IMR-90 (cell line): Measurements from ENCODE around the gene EVA1A. TPM values are rescaled to one million over a fixed set of nuclear protein-coding genes. Genes with fewer than 3 reads are reported as not detected.

Source experiments
- ATAC-seq: fragments of 200-7000 bp; cut with Tn5 transposase; 2 replicates; pipeline ENCODE4 v1.9.1; 2020; ENCODE audit warnings: low read depth, mild to moderate bottlenecking, moderate library complexity
- BruUV-seq: library from RNA; stranded (reverse); fragments of 400-500 nt; replicated peaks from 2 replicates; lab custom pipeline; 2021; lab: Mats Ljungman, UMichigan
- CTCF ChIA-PET: fragments of 300-600 bp; formaldehyde crosslinking; extraction: SDS; loops from one replicate; lab custom pipeline; 2021; ENCODE audit warnings: antibody characterized with exemption; lab: Yijun Ruan, JAX
- POLR2A ChIA-PET: fragments of 300-600 bp; sonication (Branson Sonifier 250); formaldehyde crosslinking; loops from one replicate; lab custom pipeline; 2022; ENCODE audit warnings: antibody characterized with exemption; ENCODE audit not compliant: unreplicated experiment; lab: Charles Lee
- DNase-seq: peaks from one replicate; pipeline ENCODE4 v3.0.0; 2013
- H2AFZ ChIP-seq: replicated peaks from 2 replicates; pipeline ENCODE3; 2013; ENCODE audit warnings: low read length, mild to moderate bottlenecking; ENCODE audit not compliant: poor library complexity
- H2AK5ac ChIP-seq: 2 replicates; pipeline ENCODE4 v1.6.1; 2013; ENCODE audit warnings: low read depth, low read length, inconsistent platforms
- H2AK9ac ChIP-seq: replicated peaks from 2 replicates; pipeline ENCODE3; 2013; ENCODE audit warnings: mild to moderate bottlenecking, low read depth, low read length, moderate library complexity; ENCODE audit not compliant: poor library complexity
- H2BK120ac ChIP-seq: 2 replicates; pipeline ENCODE4 v1.6.1; 2013; ENCODE audit warnings: low read depth, low read length, inconsistent platforms
- H2BK15ac ChIP-seq: 3 replicates; pipeline ENCODE4 v1.6.1; 2013; ENCODE audit warnings: low read depth, low read length, inconsistent platforms
- H2BK20ac ChIP-seq: 2 replicates; pipeline ENCODE4 v1.6.1; 2013; ENCODE audit warnings: low read depth, mild to moderate bottlenecking, inconsistent platforms, low read length, moderate library complexity
- H2BK5ac ChIP-seq: 2 replicates; pipeline ENCODE4 v1.6.1; 2013; ENCODE audit warnings: mild to moderate bottlenecking, low read depth, low read length, inconsistent platforms; ENCODE audit not compliant: poor library complexity, severe bottlenecking
- H3K14ac ChIP-seq: replicated peaks from 2 replicates; pipeline ENCODE4 v1.6.1; 2013; ENCODE audit warnings: low read depth, low read length, inconsistent platforms
- H3K18ac ChIP-seq: 2 replicates; pipeline ENCODE4 v1.6.1; 2013; ENCODE audit warnings: low read depth, low read length, control low read depth
- H3K23ac ChIP-seq: 2 replicates; pipeline ENCODE4 v1.6.1; 2013; ENCODE audit warnings: low read depth, low read length, inconsistent platforms
- H3K27ac ChIP-seq: 2 replicates; pipeline ENCODE4 v1.5.1; 2013; ENCODE audit warnings: mild to moderate bottlenecking, control low read depth, low read length; ENCODE audit not compliant: insufficient read depth
- H3K27me3 ChIP-seq: 2 replicates; pipeline ENCODE4 v1.6.1; 2013; ENCODE audit warnings: low read length; ENCODE audit not compliant: control insufficient read depth, insufficient read depth
- H3K36me3 ChIP-seq: 2 replicates; pipeline ENCODE4 v1.6.1; 2013; ENCODE audit warnings: low read length, mixed read lengths; ENCODE audit not compliant: control insufficient read depth, insufficient read depth
- H3K4ac ChIP-seq: 2 replicates; pipeline ENCODE4 v1.6.1; 2013; ENCODE audit warnings: low read depth, low read length, inconsistent platforms
- H3K4me1 ChIP-seq: 2 replicates; pipeline ENCODE4 v1.6.1; 2013; ENCODE audit warnings: low read length, mixed read lengths; ENCODE audit not compliant: control insufficient read depth, insufficient read depth
- H3K4me2 ChIP-seq: 2 replicates; pipeline ENCODE4 v1.6.1; 2013; ENCODE audit warnings: low read depth, mild to moderate bottlenecking, control low read depth, low read length, moderate library complexity
- H3K4me3 ChIP-seq: 2 replicates; pipeline ENCODE4 v1.5.1; 2013; ENCODE audit warnings: low read depth, mild to moderate bottlenecking, control low read depth, low read length, moderate library complexity; ENCODE audit not compliant: insufficient read depth
- H3K56ac ChIP-seq: 2 replicates; pipeline ENCODE4 v1.6.1; 2013; ENCODE audit warnings: low read length, inconsistent platforms; ENCODE audit not compliant: insufficient read depth; ENCODE audit errors: extremely low read depth
- H3K79me1 ChIP-seq, 2 experiments: 2 replicates each; pipeline ENCODE4 v1.6.1; 2013; ENCODE audit warnings: low read length in 2 of 2, inconsistent platforms in 1 of 2, low read depth in 1 of 2
- H3K9ac ChIP-seq: 2 replicates; pipeline ENCODE4 v1.6.1; 2013; ENCODE audit warnings: low read depth, low read length, control low read depth
- H3K9me1 ChIP-seq: 2 replicates; pipeline ENCODE4 v1.6.1; 2013; ENCODE audit warnings: low read length, inconsistent platforms; ENCODE audit not compliant: insufficient read depth
- H3K9me3 ChIP-seq: 2 replicates; pipeline ENCODE4 v1.6.1; 2013; ENCODE audit warnings: low read length; ENCODE audit not compliant: control insufficient read depth, insufficient read depth
- H4K20me1 ChIP-seq: 2 replicates; pipeline ENCODE4 v1.6.1; 2013; ENCODE audit warnings: low read length, inconsistent platforms; ENCODE audit not compliant: insufficient read depth
- H4K5ac ChIP-seq: 2 replicates; pipeline ENCODE4 v1.6.1; 2013; ENCODE audit warnings: mild to moderate bottlenecking, low read depth, low read length, control low read depth
- H4K8ac ChIP-seq, 2 experiments: 2 replicates each; pipeline ENCODE4 v1.6.1; 2013; ENCODE audit warnings: low read depth in 2 of 2, low read length in 2 of 2, control low read depth in 1 of 2, inconsistent platforms in 1 of 2
- H4K91ac ChIP-seq: 2 replicates; pipeline ENCODE4 v1.6.1; 2013; ENCODE audit warnings: low read depth, low read length, inconsistent platforms; ENCODE audit not compliant: insufficient read depth
- BHLHE40 ChIP-seq: fragments of 150-350 bp; IDR thresholded peaks from 2 replicates; pipeline ENCODE4 v1.6.1; 2016; ENCODE audit warnings: mild to moderate bottlenecking, low read depth, low read length
- CHD1 ChIP-seq: IDR thresholded peaks from 2 replicates; pipeline ENCODE4 v1.6.1; 2012; ENCODE audit warnings: low read depth, low read length, improper control_type of control experiment
- FOS ChIP-seq: fragments of 150-350 bp; IDR thresholded peaks from 2 replicates; pipeline ENCODE4 v1.6.1; 2016; ENCODE audit warnings: low read depth, low read length
- MAZ ChIP-seq: IDR thresholded peaks from 2 replicates; pipeline ENCODE4 v1.6.1; 2012; ENCODE audit warnings: low read depth, mild to moderate bottlenecking, low read length, improper control_type of control experiment, moderate library complexity, borderline replicate concordance
- POLR2A ChIP-seq: IDR thresholded peaks from 2 replicates; pipeline ENCODE4 v1.6.1; 2012; ENCODE audit warnings: mild to moderate bottlenecking, low read depth, low read length
- WGBS, 2 experiments: methylation state at CpG; one replicate each; pipeline versions ENCODE4 v1.1.5 to v1.1.7; 2013; ENCODE audit warnings: missing lambda C conversion rate in 2 of 2; ENCODE audit not compliant: insufficient read length in 1 of 2; ENCODE audit errors: extremely low coverage in 2 of 2; 5-methylcytosine and 5-hydroxymethylcytosine counted together
- dilution Hi-C: fragments of 300-500 bp; cut with HindIII; formaldehyde crosslinking; loops from one replicate; pipeline ENCODE4 v1.14.3; 2018; ENCODE audit warnings: low sequenced_read_pairs; ENCODE audit not compliant: unreplicated experiment
- in situ Hi-C: fragments of 300-500 bp; cut with MboI; formaldehyde crosslinking; loops from 3 replicates; pipeline ENCODE4 v1.14.3; 2019; ENCODE audit warnings: low sequenced_read_pairs, inconsistent platforms, mixed read lengths
- intact Hi-C: fragments of 100-400 bp; cut with micrococcal nuclease; formaldehyde crosslinking; loops from 2 replicates; pipeline ENCODE4 v1.10.0; 2022
- polyA plus RNA-seq, 3 experiments: library from polyadenylated mRNA; depleted of rRNA; stranded (reverse); fragments of >200 nt; gene quantifications; 2 replicates each; pipeline ENCODE4 v1.2.3, GENCODE V29; 2012; ENCODE audit warnings: low replicate concordance in 1 of 3
- total RNA-seq: library from RNA; depleted of rRNA; stranded (reverse); fragments of >200 nt; gene quantifications from 2 replicates; pipeline ENCODE4 v1.2.3, GENCODE V29; 2012
- TF ChIP-seq, protein P1 (sequence below): fragments of 150-350 bp; IDR thresholded peaks from 2 replicates; pipeline ENCODE4 v1.6.1; 2016; ENCODE audit warnings: low read depth, mild to moderate bottlenecking, low read length, moderate library complexity, borderline replicate concordance

EVA1A gene
- total and polyA plus RNA-seq, 2 of the 4 experiments (the other 2 are of a cell fraction), result 54.5 to 93.7 TPM

GRCh38 chr2:75483878-75484277 is 76.9 kb downstream of the EVA1A start:
- Histone ChIP-seq H2BK15ac (no peak overlapping the region), H3K79me1 (no peaks in the 10 kb centered on the region; a peak in 1 of 4 replicates), H2BK20ac (no peak overlapping the region), H4K91ac (no peak overlapping the region), H4K8ac (no peak overlapping the region), H3K9ac (no peak overlapping the region), H3K14ac (no peak overlapping the region), H3K56ac (no peak overlapping the region), H3K9me1 (no peaks in the 10 kb centered on the region), H2AFZ (no peak overlapping the region), H3K9me3 (no peaks in the 10 kb centered on the region), H2AK5ac (no peak overlapping the region), H3K27ac (no peak overlapping the region), H4K5ac (no peak overlapping the region), H3K23ac (no peak overlapping the region), H3K4me1 (no peaks in the 10 kb centered on the region), H3K4ac (no peak overlapping the region), H3K18ac (no peak overlapping the region), H3K36me3 (no peaks in the 10 kb centered on the region), H4K20me1 (no peaks in the 10 kb centered on the region), H3K4me2 (no peak overlapping the region), H3K27me3 (no peaks in the 10 kb centered on the region; the same call in 1 of the 2 replicates), H2AK9ac (no peak overlapping the region), H2BK5ac (no peak overlapping the region), H3K4me3 (no peak overlapping the region), H2BK120ac (no peak overlapping the region)
- no peak for DNase-seq
- CTCF ChIA-PET, result no interaction called here
- TF ChIP-seq, protein P1, sequence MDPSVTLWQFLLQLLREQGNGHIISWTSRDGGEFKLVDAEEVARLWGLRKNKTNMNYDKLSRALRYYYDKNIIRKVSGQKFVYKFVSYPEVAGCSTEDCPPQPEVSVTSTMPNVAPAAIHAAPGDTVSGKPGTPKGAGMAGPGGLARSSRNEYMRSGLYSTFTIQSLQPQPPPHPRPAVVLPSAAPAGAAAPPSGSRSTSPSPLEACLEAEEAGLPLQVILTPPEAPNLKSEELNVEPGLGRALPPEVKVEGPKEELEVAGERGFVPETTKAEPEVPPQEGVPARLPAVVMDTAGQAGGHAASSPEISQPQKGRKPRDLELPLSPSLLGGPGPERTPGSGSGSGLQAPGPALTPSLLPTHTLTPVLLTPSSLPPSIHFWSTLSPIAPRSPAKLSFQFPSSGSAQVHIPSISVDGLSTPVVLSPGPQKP, result no peak
- TF ChIP-seq MAZ (no peak), POLR2A (no peak), BHLHE40 (no peak), FOS (no peak), CHD1 (no peak)
- BruUV-seq, result no TSS peak
- POLR2A ChIA-PET, result no interaction called here
- 92% methylated on average over 4 of the region's 6 CpGs; no CpG with 5 or more reads in 1 of the 2 experiments for WGBS, 2 experiments
- dilution Hi-C loops, result no loop called here
- no peak for ATAC-seq
- in situ Hi-C loops, result no loop called here
- intact Hi-C loops, result no loop called here
